GM10248 (cell line): Measurements from ENCODE around the gene MYO5B.

Experiments used
- CTCF ChIA-PET: fragments of 300-600 bp; sonication (Branson Sonifier 250); formaldehyde crosslinking; extraction: SDS; loops from one replicate; lab custom pipeline; 2021; ENCODE audit warnings: antibody characterized with exemption; lab: Yijun Ruan, JAX
- POLR2A ChIA-PET: fragments of 350-650 bp; sonication (Branson Sonifier 250); formaldehyde crosslinking; extraction: SDS; loops from one replicate; lab custom pipeline; 2020; ENCODE audit warnings: antibody characterized with exemption; lab: Yijun Ruan, JAX
- DNase-seq: peaks from one replicate; pipeline ENCODE4 v3.0.0; 2012; ENCODE audit errors: extremely low spot score
- CTCF ChIP-seq: IDR thresholded peaks from 2 replicates; pipeline ENCODE4 v1.5.1; 2012; ENCODE audit warnings: mild to moderate bottlenecking, low read depth; ENCODE audit errors: extremely low read depth, missing control alignments, control extremely low read depth

Gene MYO5B

GRCh38 chr18:49913221-49913620, 281.7 kb downstream of the MYO5B start:
- DNase-seq: no peak
- CTCF ChIA-PET: no interaction called here
- no peak for TF ChIP-seq CTCF
- POLR2A ChIA-PET: no interaction called here

- ChIA-PET CTCF (interaction anchor here (0.8 kb wide), 1 partner anchor 1271 kb away, joined by 3 read pairs; no protein-coding TSS in a partner anchor), POLR2A (no interaction called here)
- TF ChIP-seq CTCF: no peak
- DNase-seq: no peak
These were observed 283.5 kb downstream of the MYO5B start for GRCh38 chr18:49911427-49911826.

GRCh38 chr18:49910986-49911385, 284.0 kb downstream of the MYO5B start:
- TF ChIP-seq CTCF: no peak
- ChIA-PET POLR2A (no interaction called here), CTCF (interaction anchor here (0.8 kb wide), 1 partner anchor 1271 kb away, joined by 3 read pairs; no protein-coding TSS in a partner anchor)
- DNase-seq: no peak

- POLR2A ChIA-PET: no interaction called here
- CTCF ChIA-PET: no interaction called here
- no peak for TF ChIP-seq CTCF
- no peak for DNase-seq
These were observed 284.9 kb downstream of the MYO5B start for GRCh38 chr18:49910019-49910418.

- DNase-seq: no peak
- CTCF ChIA-PET: no interaction called here
- POLR2A ChIA-PET: no interaction called here
These were observed 287.5 kb downstream of the MYO5B start for GRCh38 chr18:49907346-49907929.

GRCh38 chr18:49905771-49906170, 289.2 kb downstream of the MYO5B start:
- no peak for DNase-seq
- no peak for TF ChIP-seq CTCF
- CTCF ChIA-PET: no interaction called here

More at GRCh38 chr18:49907346-49907929, 287.5 kb downstream of the MYO5B start:
- TF ChIP-seq CTCF: no peak

More at GRCh38 chr18:49905771-49906170, 289.2 kb downstream of the MYO5B start:
- POLR2A ChIA-PET: no interaction called here
